GM19193 (cell line): ENCODE results near the gene ALOX12B.

ENCODE experiments used
- POLR2A ChIP-seq: IDR thresholded peaks from 4 replicates; pipeline ENCODE4 v1.6.1; 2011; ENCODE audit not compliant: insufficient read depth, insufficient read length; ENCODE audit errors: extremely low read depth

The ALOX12B gene

GRCh38 chr17:8075574-8076342, 11.8 kb downstream of the ALOX12B start:
- no peak for TF ChIP-seq POLR2A

DNA sequence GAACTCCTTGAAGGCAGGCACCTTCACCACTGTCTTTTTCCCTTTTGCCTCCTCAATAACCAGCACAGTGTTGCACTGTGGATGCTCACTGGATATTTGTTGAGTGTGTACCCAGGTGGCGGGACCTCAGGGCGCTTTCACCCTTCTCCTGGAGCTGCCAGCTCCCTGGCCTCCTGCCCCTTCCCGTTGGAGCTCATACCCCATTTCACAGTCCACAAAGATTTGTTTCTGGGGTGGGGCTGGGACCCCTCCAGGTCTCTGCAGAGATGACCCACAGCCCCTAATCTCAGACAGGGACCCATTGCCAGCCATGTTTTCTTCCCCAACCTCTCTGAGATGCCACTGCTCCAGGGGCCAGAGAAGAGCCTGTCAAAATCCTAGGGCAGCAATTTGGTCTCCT, 12.4 kb downstream of the ALOX12B start:
- no peak for TF ChIP-seq POLR2A

DNA sequence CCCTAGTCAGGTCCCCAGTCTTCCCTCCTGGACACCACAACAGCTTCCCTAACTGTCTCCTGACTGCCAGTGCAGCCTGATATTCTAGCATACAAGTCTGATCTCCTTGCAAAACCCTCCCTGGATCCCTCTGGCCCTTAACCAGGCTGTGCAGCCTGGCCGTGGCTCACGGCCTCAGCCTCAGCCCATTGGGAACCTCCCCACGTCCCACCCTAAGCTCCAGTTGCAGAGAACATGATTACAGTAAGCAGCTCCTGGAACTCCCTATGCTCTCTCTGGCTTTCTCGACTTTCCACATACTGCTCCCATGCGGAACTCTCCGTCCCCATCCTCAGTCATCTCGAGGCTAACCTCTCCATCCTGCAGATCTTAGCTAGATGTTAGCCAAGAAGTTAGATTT, 13.0 kb downstream of the ALOX12B start:
- TF ChIP-seq POLR2A, result no peak

- TF ChIP-seq POLR2A, result no peak
Observed at GRCh38 chr17:8073627-8074484, 13.7 kb downstream of the ALOX12B start.

DNA sequence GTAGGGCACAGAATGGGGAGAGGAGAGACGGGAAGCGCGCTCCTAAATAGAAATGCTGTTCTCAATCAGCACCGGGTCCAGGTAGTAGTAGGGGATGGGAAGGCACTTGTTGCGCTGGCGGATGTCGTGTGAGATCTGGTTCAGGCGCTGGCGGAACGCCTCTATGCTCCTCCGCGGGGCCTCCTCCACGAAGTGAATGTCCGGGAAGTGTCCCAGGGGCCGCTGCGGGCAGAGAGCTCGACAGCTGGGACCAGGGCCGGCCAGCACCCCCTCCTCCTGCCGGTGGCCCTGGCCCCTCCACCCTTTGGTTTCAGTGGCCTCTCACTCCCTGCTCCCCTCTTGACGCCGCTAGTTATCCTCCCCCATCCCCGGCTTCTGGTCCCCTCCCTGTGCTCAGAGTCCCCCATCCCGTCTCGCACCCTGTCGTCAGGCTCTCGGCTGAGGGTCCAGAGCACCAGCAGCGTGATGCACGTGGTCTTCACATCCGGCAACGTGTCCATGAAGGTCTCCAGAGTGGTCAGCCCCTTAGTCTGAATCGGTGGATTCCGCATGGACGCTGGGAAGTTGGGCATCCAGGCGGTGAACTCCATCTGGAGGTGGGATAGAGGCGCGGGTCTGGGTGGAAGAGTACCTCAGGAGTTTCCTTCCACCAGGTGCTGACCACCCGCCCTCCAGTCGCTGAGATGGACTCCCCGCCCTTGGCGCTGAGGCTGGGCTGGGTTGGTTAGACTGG, 14.6 kb downstream of the ALOX12B start:
- no peak for TF ChIP-seq POLR2A

GRCh38 chr17:8072341-8072728, 15.2 kb downstream of the ALOX12B start:
- TF ChIP-seq POLR2A, result no peak

GRCh38 chr17:8071496-8071895, 16.0 kb downstream of the ALOX12B start:
- no peak for TF ChIP-seq POLR2A

DNA sequence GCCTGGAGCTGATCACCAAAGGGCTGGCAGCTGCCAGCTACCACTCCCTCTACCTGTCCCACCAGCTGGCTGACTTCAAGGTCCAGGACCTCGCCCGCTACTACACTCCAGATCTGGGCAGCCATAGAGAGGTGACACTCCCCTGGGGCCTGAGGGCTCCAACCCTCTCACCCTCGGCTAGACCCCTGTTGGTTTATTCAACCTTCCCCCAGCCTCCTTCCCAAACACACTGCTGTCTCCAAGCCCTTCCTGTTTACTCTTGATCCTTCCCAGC, 18.0 kb downstream of the ALOX12B start:
- TF ChIP-seq POLR2A, result no peak

DNA sequence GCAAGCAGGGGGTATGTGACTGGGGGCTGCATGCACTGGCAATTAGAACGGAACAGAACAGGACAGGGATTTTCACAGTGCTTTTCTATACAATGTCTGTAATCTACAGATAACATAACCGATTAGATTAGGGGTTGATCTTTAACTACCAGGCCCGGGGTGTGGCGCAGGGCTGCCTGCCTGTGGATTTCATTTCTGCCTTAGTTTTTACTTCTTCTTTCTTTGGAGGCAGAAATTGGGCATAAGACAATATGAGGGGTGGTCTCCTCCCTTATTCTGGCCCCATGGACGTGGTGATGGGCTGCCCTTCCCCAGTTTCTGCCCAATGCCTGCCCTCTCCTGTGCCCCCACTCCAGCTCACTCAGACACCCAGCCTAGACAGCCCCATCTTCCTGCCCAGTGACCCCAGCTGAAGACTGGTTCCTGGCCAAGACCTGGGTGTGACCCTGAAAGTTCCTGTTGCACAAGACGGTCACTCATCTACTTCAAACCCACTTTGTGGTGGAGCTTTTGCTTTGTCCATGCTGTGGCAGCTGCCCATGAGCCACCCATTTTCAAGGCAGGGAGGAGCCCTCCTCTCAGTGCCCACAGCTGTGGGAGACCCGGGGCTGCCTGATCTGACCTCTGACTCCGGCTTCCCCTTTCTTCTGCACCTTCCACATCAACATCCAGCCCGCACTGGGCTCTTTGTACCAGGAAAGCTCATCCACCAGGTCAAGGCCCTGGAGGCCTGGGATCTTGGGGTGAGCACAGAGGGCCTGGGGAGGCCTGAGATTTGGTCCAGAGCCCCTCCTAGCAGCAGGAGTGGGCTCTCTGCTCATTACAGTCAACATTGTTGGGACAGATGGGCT, 18.6 kb downstream of the ALOX12B start:
- no peak for TF ChIP-seq POLR2A

- no peak for TF ChIP-seq POLR2A
Observed at GRCh38 chr17:8067806-8068205, 19.7 kb downstream of the ALOX12B start.

DNA sequence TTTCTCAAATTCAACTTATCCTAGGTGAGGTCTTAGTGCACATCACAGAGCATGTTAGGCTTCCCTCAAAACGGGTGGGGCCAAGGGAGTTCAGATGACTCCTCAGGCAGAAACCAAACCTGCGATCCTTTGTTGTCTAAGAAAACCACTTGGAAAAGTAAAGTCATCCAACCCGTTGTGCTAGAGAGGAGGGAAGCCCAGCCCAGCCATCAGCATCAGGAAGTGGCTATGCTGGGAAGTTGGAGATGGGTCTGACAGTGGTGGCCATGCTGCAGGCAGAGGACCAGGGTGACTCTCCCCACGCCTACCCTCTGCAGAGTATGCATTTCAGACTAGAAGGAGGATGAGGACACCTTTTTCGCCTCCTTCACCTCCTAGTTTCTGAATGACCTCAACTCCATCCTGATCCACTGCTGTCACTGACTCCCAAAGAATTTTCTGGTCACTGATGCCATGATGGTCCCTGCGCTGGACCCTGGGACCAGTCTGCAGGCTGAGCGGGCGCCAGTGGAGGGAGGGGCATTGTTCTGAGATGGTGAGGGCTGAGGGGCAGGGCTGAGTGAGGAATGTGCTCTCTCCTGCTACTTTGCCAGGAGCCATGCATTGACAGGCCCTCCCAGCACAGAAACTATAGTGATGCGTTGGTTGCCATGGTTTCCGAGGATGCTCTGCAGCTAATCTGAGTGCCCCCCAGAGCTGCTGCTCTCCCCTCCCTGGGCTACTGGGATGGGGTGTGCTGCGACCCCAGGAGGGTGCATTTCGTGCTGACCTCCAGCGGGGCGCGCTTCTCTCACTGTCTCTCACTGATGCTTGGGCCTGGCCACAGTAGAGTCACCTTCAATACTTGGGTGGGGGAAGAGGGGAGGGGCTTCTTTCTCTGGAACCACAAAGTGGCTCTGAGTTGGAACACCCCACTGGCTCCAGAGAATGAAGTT, 20.4 kb downstream of the ALOX12B start:
- TF ChIP-seq POLR2A, result no peak

- no peak for TF ChIP-seq POLR2A
Observed at GRCh38 chr17:8064561-8065019, 22.9 kb downstream of the ALOX12B start.

- TF ChIP-seq POLR2A, result no peak
Observed at GRCh38 chr17:8063761-8064534, 23.6 kb downstream of the ALOX12B start.
